GM12801 (cell line): ENCODE data around the gene SYNJ2.

Experiments
- CTCF ChIP-seq: IDR thresholded peaks from one replicate; pipeline ENCODE4 v1.5.1; 2011; ENCODE audit warnings: control low read depth; ENCODE audit not compliant: insufficient read length; ENCODE audit errors: extremely low read depth

The SYNJ2 gene

GRCh38 chr6:158005626-158006180, 24.0 kb downstream of the SYNJ2 start:
- TF ChIP-seq CTCF = no peak

- no peak for TF ChIP-seq CTCF
Observed at GRCh38 chr6:158006331-158006730, 24.7 kb downstream of the SYNJ2 start.

GRCh38 chr6:158006821-158007570, 25.3 kb downstream of the SYNJ2 start:
- TF ChIP-seq CTCF = no peak

GRCh38 chr6:158008864-158009113, 27.1 kb downstream of the SYNJ2 start:
- no peak for TF ChIP-seq CTCF

GRCh38 chr6:158009114-158009891, 27.6 kb downstream of the SYNJ2 start:
- no peak for TF ChIP-seq CTCF

GRCh38 chr6:158009935-158010585, 28.4 kb downstream of the SYNJ2 start:
- TF ChIP-seq CTCF = no peak
